Hepatocyte (in vitro differentiated cells): ENCODE data around the gene SLC38A9. TPM values are rescaled to one million over a fixed set of nuclear protein-coding genes. Genes with fewer than 3 reads are reported as not detected.

ENCODE experiments used
- DNase-seq: peaks from one replicate; pipeline ENCODE4 v3.0.0-alpha.2; 2016; ENCODE audit warnings: low spot score
- H2AFZ ChIP-seq: fragments of 200-600 bp; sonication (generic); 2 replicates; pipeline ENCODE4 v1.6.0; 2016; ENCODE audit warnings: antibody characterized with exemption, mild to moderate bottlenecking
- H3K27ac ChIP-seq: fragments of 200-600 bp; sonication (generic); 2 replicates; pipeline ENCODE4 v1.5.1; 2016; ENCODE audit warnings: mild to moderate bottlenecking
- H3K27me3 ChIP-seq: fragments of 200-600 bp; sonication (generic); 2 replicates; pipeline ENCODE4 v1.6.1; 2016
- H3K36me3 ChIP-seq: fragments of 200-600 bp; sonication (generic); replicated peaks from 2 replicates; pipeline ENCODE4 v1.5.1; 2016; ENCODE audit warnings: low read depth; ENCODE audit not compliant: insufficient read depth
- H3K4me1 ChIP-seq: fragments of 200-600 bp; sonication (generic); 2 replicates; pipeline ENCODE4 v1.5.1; 2016; ENCODE audit warnings: mild to moderate bottlenecking, moderate library complexity; ENCODE audit not compliant: insufficient read depth
- H3K4me2 ChIP-seq: fragments of 200-600 bp; sonication (generic); 2 replicates; pipeline ENCODE4 v1.6.0; 2016
- H3K4me3 ChIP-seq: fragments of 200-600 bp; sonication (generic); 2 replicates; pipeline ENCODE4 v1.5.1; 2016; ENCODE audit warnings: mild to moderate bottlenecking
- H3K79me2 ChIP-seq: fragments of 200-600 bp; sonication (generic); 2 replicates; pipeline ENCODE4 v1.6.0; 2017; ENCODE audit warnings: mild to moderate bottlenecking
- H3K9me2 ChIP-seq: fragments of 200-600 bp; sonication (generic); replicated peaks from 2 replicates; pipeline ENCODE4 v1.6.0; 2017; ENCODE audit warnings: mild to moderate bottlenecking; ENCODE audit not compliant: insufficient read depth
- H3K9me3 ChIP-seq: fragments of 200-600 bp; sonication (generic); 2 replicates; pipeline ENCODE4 v1.5.1; 2016; ENCODE audit warnings: low read depth, mild to moderate bottlenecking
- H4K20me1 ChIP-seq: fragments of 200-600 bp; sonication (generic); 2 replicates; pipeline ENCODE4 v1.6.0; 2016; ENCODE audit warnings: mild to moderate bottlenecking; ENCODE audit not compliant: insufficient read depth, poor library complexity, severe bottlenecking
- EZH2 ChIP-seq: fragments of 200-600 bp; sonication (generic); IDR thresholded peaks from 2 replicates; pipeline ENCODE4 v1.6.1; 2016; ENCODE audit warnings: antibody characterized with exemption, mild to moderate bottlenecking, borderline replicate concordance
- EZH2phosphoT487 ChIP-seq: fragments of 200-600 bp; sonication (generic); IDR thresholded peaks from one replicate; pipeline ENCODE4 v1.6.1; 2018; ENCODE audit warnings: antibody characterized with exemption, mild to moderate bottlenecking, low read depth, moderate library complexity; ENCODE audit not compliant: unreplicated experiment, severe bottlenecking
- WGBS: methylation state at CpG from one replicate; pipeline ENCODE4 v1.1.6; 2016; ENCODE audit warnings: low lambda C conversion rate; ENCODE audit errors: missing lambda C conversion rate; 5-methylcytosine and 5-hydroxymethylcytosine counted together
- polyA plus RNA-seq: library from polyadenylated mRNA; unstranded; fragments of >200 nt; fragmentation: Nextera tagmentation; extraction: Ambion mirVana; gene quantifications from 2 replicates; pipeline ENCODE4 v1.2.1, GENCODE V29; 2016
- total RNA-seq: library from RNA; depleted of rRNA; stranded (reverse); fragments of >200 nt; gene quantifications from 2 replicates; pipeline ENCODE4 v1.2.3, GENCODE V29; 2014
- TF ChIP-seq, protein P1 (sequence below): fragments of 200-600 bp; sonication (generic); IDR thresholded peaks from 2 replicates; pipeline ENCODE4 v1.5.1; 2016; ENCODE audit warnings: antibody characterized with exemption, mild to moderate bottlenecking; ENCODE audit not compliant: poor library complexity

SLC38A9 gene
- total and polyA plus RNA-seq, 2 experiments from 2014 or later = 28.1 to 37.8 TPM

DNA sequence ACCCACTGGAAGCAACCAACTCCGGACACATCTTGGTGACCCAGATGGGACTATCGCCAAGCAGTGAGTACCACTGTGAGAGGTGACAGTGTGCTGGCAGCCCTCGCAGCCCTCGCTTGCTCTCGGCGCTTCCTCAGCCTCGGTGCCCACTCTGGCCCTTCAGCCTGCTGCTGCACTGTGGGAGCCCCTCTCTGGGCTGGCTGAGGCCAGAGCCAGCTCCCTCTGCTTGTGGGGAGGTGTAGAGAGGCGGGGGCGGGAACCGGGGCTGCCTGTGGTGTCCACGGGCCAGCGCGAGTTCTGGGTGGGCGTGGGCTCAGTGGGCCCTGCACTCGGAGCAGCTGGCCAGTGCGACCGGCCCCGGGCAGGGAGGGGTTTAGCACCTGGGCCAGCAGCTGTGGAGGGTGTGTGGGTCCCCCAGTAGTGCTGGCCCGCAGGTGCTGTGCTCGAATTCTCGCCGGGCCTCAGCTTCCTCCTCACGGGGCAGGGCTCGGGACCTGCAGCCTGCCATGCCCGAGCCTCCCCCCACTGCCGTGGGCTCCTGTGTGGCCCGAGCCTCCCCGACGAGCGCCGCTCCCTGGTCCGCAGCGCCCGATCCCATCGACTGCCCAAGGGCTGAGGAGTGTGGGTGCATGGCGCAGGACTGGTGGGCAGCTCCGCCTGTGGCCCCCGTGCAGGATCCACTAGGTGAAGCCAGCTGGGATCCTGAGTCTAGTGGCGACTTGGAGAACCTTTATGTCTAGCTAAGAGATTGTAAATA lies 98.8 kb downstream of the SLC38A9 start:
- H4K20me1 ChIP-seq = no peaks in the 10 kb centered on the region
- no peaks in the 10 kb centered on the region for H3K9me3 ChIP-seq
- H2AFZ ChIP-seq = no peak overlapping the region
- no peak for DNase-seq
- H3K4me2 ChIP-seq = no peak overlapping the region
- no peak overlapping the region for H3K4me3 ChIP-seq
- 99% methylated on average over 23 of the region's 39 CpGs for WGBS
- H3K27me3 ChIP-seq = no peaks in the 10 kb centered on the region
- H3K79me2 ChIP-seq = no peaks in the 10 kb centered on the region
- no peak overlapping the region for H3K27ac ChIP-seq
- TF ChIP-seq EZH2 (no peak), EZH2phosphoT487 (no peak)
- TF ChIP-seq, protein P1, sequence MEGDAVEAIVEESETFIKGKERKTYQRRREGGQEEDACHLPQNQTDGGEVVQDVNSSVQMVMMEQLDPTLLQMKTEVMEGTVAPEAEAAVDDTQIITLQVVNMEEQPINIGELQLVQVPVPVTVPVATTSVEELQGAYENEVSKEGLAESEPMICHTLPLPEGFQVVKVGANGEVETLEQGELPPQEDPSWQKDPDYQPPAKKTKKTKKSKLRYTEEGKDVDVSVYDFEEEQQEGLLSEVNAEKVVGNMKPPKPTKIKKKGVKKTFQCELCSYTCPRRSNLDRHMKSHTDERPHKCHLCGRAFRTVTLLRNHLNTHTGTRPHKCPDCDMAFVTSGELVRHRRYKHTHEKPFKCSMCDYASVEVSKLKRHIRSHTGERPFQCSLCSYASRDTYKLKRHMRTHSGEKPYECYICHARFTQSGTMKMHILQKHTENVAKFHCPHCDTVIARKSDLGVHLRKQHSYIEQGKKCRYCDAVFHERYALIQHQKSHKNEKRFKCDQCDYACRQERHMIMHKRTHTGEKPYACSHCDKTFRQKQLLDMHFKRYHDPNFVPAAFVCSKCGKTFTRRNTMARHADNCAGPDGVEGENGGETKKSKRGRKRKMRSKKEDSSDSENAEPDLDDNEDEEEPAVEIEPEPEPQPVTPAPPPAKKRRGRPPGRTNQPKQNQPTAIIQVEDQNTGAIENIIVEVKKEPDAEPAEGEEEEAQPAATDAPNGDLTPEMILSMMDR = no peak
- no peaks in the 10 kb centered on the region for H3K36me3 ChIP-seq
- peaks cover 9% of the 10 kb centered on the region for H3K4me1 ChIP-seq
- no peaks in the 10 kb centered on the region for H3K9me2 ChIP-seq

DNA sequence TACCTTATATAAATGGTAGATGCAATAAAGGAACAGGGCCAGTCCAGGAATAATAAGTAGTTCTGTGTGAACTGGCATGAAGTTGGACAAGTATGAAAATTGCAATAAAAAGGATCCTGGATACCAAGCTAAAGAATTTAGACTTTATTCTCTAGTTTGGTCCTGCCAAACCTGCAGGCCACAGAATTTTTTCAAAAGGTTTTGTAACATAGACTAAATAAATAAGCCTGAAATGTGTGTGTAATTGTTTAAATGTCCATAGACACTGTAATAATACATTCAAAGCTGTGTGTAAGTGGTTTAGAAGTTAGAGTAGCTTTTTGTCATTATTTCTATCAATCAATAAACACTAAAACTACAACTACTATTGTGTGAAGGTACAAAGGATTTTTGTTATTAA lies 101.6 kb downstream of the SLC38A9 start:
- Histone ChIP-seq H3K9me3 (no peaks in the 10 kb centered on the region), H3K27me3 (no peaks in the 10 kb centered on the region), H3K4me1 (no peaks in the 10 kb centered on the region), H3K79me2 (no peaks in the 10 kb centered on the region), H3K36me3 (no peaks in the 10 kb centered on the region), H3K9me2 (no peaks in the 10 kb centered on the region), H3K27ac (no peak overlapping the region), H3K4me2 (no peak overlapping the region), H2AFZ (no peak overlapping the region), H3K4me3 (no peak overlapping the region), H4K20me1 (no peaks in the 10 kb centered on the region)
- TF ChIP-seq, protein P1 = no peak
- TF ChIP-seq EZH2phosphoT487 (no peak), EZH2 (no peak)
- DNase-seq = no peak

DNA sequence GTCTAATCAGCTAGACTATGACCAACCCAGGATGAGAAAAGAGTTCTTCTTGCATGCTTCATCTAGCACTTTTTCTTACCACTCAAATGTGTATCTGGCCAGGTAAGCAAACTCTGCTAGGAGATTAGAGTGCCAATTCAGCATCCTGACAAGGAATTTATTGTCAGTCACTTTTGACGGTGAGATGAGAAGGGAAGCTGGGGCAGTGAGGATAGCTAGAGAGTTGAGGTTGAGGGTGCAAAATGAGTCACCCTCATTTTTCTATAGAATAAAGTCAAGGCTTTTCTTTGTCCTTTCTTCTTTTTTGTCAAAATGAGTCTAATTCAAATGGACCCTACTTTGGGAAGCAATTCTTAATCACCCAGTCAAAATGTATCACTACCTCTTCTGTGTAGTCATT lies 102.7 kb downstream of the SLC38A9 start:
- H3K4me1 ChIP-seq = no peaks in the 10 kb centered on the region
- 68% methylated on average over 1 of the region's 1 CpG for WGBS
- H3K79me2 ChIP-seq = no peaks in the 10 kb centered on the region
- H3K4me3 ChIP-seq = no peak overlapping the region
- no peak for DNase-seq
- H3K4me2 ChIP-seq = no peak overlapping the region
- no peaks in the 10 kb centered on the region for H3K27me3 ChIP-seq
- H4K20me1 ChIP-seq = no peaks in the 10 kb centered on the region
- no peaks in the 10 kb centered on the region for H3K9me3 ChIP-seq
- no peak for TF ChIP-seq EZH2
- TF ChIP-seq EZH2phosphoT487 = no peak
- TF ChIP-seq, protein P1 = no peak
- H3K27ac ChIP-seq = no peak overlapping the region
- H3K9me2 ChIP-seq = no peaks in the 10 kb centered on the region
- no peaks in the 10 kb centered on the region for H3K36me3 ChIP-seq
- H2AFZ ChIP-seq = no peak overlapping the region
